COLO668 (cell line): ENCODE data around the gene SIRT6.
A peak's percentile ranks its signal among the peaks of the same experiment; 100 is the strongest.
"Not testable (repeated sequence)": the region's sequence is repeated elsewhere in the genome, so short reads cannot be mapped to it uniquely, and the experiment has no call there.

Source experiments
- DNase-seq: peaks from one replicate; lab custom pipeline; 2025; ENCODE audit not compliant: unreplicated experiment; lab: John Stamatoyannopoulos, UW

SIRT6 gene

GRCh38 chr19:4182084-4182810 lies at the start of gene SIRT6, which contains the start of gene ANKRD24:
TSS of gene SIRT6 (minus strand) at chr19:4182563. CDS start at chr19:4182539, 24 bp downstream.
TSS of gene ANKRD24 (plus strand) at chr19:4182689. CDS start at chr19:4186426, 3,737 bp downstream.
- peak; percentile 97 for DNase-seq

GRCh38 chr19:4232139-4232538 lies 49.8 kb upstream of the SIRT6 start:
- DNase-seq = not testable (repeated sequence)

GRCh38 chr19:4231521-4231920 lies 49.2 kb upstream of the SIRT6 start:
- not testable (repeated sequence) for DNase-seq

- DNase-seq = not testable (repeated sequence)
These were observed 47.9 kb upstream of the SIRT6 start for GRCh38 chr19:4230237-4230636.

- DNase-seq = no peak
These were observed 47.0 kb upstream of the SIRT6 start, which contains the start of gene EBI3 for GRCh38 chr19:4229179-4229931. TSS of gene EBI3 (plus strand) at chr19:4229523. CDS start at chr19:4229551, 28 bp downstream.

- no peak for DNase-seq
These were observed 46.4 kb upstream of the SIRT6 start for GRCh38 chr19:4228765-4229178.

GRCh38 chr19:4227771-4228170 lies 45.4 kb upstream of the SIRT6 start:
- DNase-seq = no peak

- DNase-seq = no peak
These were observed 43.5 kb upstream of the SIRT6 start for GRCh38 chr19:4225885-4226284.

- DNase-seq = no peak
These were observed 42.1 kb upstream of the SIRT6 start for GRCh38 chr19:4224470-4224869.

GRCh38 chr19:4220188-4220587 lies 37.8 kb upstream of the SIRT6 start:
- no peak for DNase-seq

- not testable (repeated sequence) for DNase-seq
These were observed 36.2 kb upstream of the SIRT6 start for GRCh38 chr19:4218523-4218922.

GRCh38 chr19:4217429-4218264 lies 35.3 kb upstream of the SIRT6 start:
- DNase-seq = no peak

GRCh38 chr19:4216846-4217245 lies 34.5 kb upstream of the SIRT6 start:
- no peak for DNase-seq

GRCh38 chr19:4215807-4216206 lies 33.4 kb upstream of the SIRT6 start:
- DNase-seq = no peak

GRCh38 chr19:4213116-4213515 lies 30.8 kb upstream of the SIRT6 start:
- no peak for DNase-seq

- DNase-seq = no peak
These were observed 27.9 kb upstream of the SIRT6 start for GRCh38 chr19:4210166-4210731.

- peak; percentile 62 for DNase-seq
These were observed 26.2 kb upstream of the SIRT6 start for GRCh38 chr19:4208385-4209094.

- DNase-seq = no peak
These were observed 24.6 kb upstream of the SIRT6 start for GRCh38 chr19:4206818-4207484.

- no peak for DNase-seq
These were observed 19.4 kb upstream of the SIRT6 start for GRCh38 chr19:4201798-4202197.
